ENCODE data around the gene LCNL1. TPM values are rescaled to one million over a fixed set of nuclear protein-coding genes. Genes with fewer than 3 reads are reported as not detected.

The LCNL1 gene
- total and polyA plus RNA-seq, 2 of the 13 experiments (the other 11 are each of a cell fraction or from before 2014, with no cell fraction given): not detected

GRCh38 chr9:136944519-136945332, 38.1 kb upstream of the LCNL1 start, which contains the start of the genes C8G and FBXW5 (continued):
- TF ChIP-seq, protein P1, sequence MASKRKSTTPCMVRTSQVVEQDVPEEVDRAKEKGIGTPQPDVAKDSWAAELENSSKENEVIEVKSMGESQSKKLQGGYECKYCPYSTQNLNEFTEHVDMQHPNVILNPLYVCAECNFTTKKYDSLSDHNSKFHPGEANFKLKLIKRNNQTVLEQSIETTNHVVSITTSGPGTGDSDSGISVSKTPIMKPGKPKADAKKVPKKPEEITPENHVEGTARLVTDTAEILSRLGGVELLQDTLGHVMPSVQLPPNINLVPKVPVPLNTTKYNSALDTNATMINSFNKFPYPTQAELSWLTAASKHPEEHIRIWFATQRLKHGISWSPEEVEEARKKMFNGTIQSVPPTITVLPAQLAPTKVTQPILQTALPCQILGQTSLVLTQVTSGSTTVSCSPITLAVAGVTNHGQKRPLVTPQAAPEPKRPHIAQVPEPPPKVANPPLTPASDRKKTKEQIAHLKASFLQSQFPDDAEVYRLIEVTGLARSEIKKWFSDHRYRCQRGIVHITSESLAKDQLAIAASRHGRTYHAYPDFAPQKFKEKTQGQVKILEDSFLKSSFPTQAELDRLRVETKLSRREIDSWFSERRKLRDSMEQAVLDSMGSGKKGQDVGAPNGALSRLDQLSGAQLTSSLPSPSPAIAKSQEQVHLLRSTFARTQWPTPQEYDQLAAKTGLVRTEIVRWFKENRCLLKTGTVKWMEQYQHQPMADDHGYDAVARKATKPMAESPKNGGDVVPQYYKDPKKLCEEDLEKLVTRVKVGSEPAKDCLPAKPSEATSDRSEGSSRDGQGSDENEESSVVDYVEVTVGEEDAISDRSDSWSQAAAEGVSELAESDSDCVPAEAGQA (IDR thresholded peaks at IDR 0.05; ENCODE audit: low read depth): no peak
- TF ChIP-seq, protein P1 (CRISPR knock-in tag; IDR thresholded peaks at IDR 0.05; ENCODE audit: borderline replicate concordance): peak; percentile 13; the same call in 1 of the 2 replicates
- TF ChIP-seq MAZ (IDR thresholded peaks at IDR 0.05; ENCODE audit: borderline replicate concordance, low read depth, low read length) (peak; percentile 99), MAZ (CRISPR knock-in tag; IDR thresholded peaks at IDR 0.05; ENCODE audit: low read depth) (peak; percentile 99), ZNF790 (CRISPR knock-in tag; IDR thresholded peaks at IDR 0.05; ENCODE audit: borderline replicate concordance) (0 out of 2 replicates have a peak, but pooled peaks have one; percentile 50), DPF2 (CRISPR knock-in tag; IDR thresholded peaks at IDR 0.05; ENCODE audit: borderline replicate concordance, low read depth) (peak; percentile 53; the same call in 1 of the 2 replicates), ZFP82 (CRISPR knock-in tag; IDR thresholded peaks at IDR 0.05; ENCODE audit: borderline replicate concordance) (peak; percentile 70; the same call in 1 of the 2 replicates), ATF1 (CRISPR knock-in tag; IDR thresholded peaks at IDR 0.05) (no peak), ZNF792 (CRISPR knock-in tag; IDR thresholded peaks at IDR 0.05) (peak; percentile 35; the same call in 1 of the 2 replicates), POLR2G (IDR thresholded peaks at IDR 0.05; ENCODE audit: low read depth, low read length) (peak; percentile 12; the same call in 1 of the 2 replicates), SNAPC2 (CRISPR knock-in tag; IDR thresholded peaks at IDR 0.05) (no peak), GABPB1 (CRISPR knock-in tag; IDR thresholded peaks at IDR 0.05) (peak; percentile 88), HDAC1 (CRISPR knock-in tag; IDR thresholded peaks at IDR 0.05) (peak; percentile 83), ZNF570 (CRISPR knock-in tag; IDR thresholded peaks at IDR 0.05; ENCODE audit: borderline replicate concordance) (no peak), HNF4G (IDR thresholded peaks at IDR 0.05; ENCODE audit: borderline replicate concordance, low read depth, low read length) (peak; percentile 69; the same call in 1 of the 2 replicates), HNF4G (CRISPR knock-in tag; IDR thresholded peaks at IDR 0.05; ENCODE audit: borderline replicate concordance, low read depth) (no peak), ZNF224 (CRISPR knock-in tag; IDR thresholded peaks at IDR 0.05) (0 out of 2 replicates have a peak, but pooled peaks have one; percentile 48), KDM2A (CRISPR knock-in tag; IDR thresholded peaks at IDR 0.05; ENCODE audit: borderline replicate concordance, low read depth) (peak; percentile 65), ZNF724P (CRISPR knock-in tag; IDR thresholded peaks at IDR 0.05; ENCODE audit: borderline replicate concordance) (0 out of 2 replicates have a peak, but pooled peaks have one; percentile 7), SOX5 (CRISPR knock-in tag; IDR thresholded peaks at IDR 0.05; ENCODE audit: borderline replicate concordance) (peak; percentile 37), AGO1 (IDR thresholded peaks at IDR 0.05; ENCODE audit: low read depth, low read length, poor library complexity, severe bottlenecking) (peak; percentile 79)
